ENCODE results near the gene KIF26B. TPM values are rescaled to one million over a fixed set of nuclear protein-coding genes. Genes with fewer than 3 reads are reported as not detected.

KIF26B gene
- total and polyA plus RNA-seq, 2 experiments from 2014 or later, result 0.03 to 0.76 TPM

DNA sequence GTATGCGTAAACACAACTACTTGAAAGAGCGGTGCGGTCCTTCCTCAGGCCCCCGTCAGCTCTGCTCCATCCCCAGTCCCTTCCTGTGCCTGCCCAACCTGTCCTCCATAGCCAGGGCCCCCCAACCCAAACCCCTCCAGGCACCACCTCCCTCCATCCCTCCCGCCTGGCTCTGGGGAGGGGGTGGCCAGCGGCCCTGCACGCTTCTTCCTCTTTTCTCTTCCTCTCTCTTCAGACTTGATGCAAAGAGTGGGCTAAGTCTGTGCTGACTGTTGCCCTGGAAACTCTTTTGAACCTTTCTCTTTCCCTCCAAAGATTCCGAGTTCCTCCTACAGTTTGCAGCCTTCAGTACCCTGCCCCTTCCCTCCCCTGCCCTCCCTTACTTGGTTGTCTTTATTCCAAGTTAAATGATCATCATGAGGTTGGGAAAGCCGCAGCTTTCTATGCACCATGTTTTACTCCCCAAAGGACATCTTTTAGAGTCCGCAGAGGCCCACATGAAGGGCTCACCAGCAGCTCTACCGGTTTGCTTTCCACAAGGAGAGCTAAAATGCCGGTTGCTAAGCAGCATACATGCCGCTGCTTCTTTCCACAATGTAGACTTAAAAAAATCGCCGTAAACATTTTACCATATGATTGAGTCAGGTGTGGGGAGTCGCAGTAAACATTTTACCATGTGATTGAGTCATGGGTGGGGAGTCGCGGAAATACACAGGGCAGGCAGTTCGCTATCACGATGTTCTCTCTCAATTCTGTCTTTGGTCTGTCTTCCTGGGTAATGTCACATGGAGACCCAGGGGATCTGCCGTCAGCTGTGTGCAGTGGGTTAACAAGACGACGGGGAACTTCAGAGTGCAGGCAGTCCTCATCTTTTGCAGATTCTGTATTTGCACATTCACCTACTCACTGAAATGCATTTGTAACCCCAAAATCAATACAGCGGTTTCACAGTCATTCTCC, 525.3 kb downstream of the KIF26B start:
- Mint-ChIP-seq H3K4me3 (no peak overlapping the region), H3K27ac (no peak overlapping the region), H3K27me3 (ENCODE audit: insufficient read depth, low read depth, poor library complexity) (peaks cover 4% of the 10 kb centered on the region), H3K36me3 (ENCODE audit: low read depth) (no peaks in the 10 kb centered on the region), H3K9me3 (no peaks in the 10 kb centered on the region), H3K4me1 (peaks cover 10% of the 10 kb centered on the region; the same call in 2 of the 3 replicates)
- H3K9me2 ChIP-seq (ENCODE audit: insufficient read depth), result no peaks in the 10 kb centered on the region
- ATAC-seq, result no peak
- no peak overlapping the region for H3K4me3 ChIP-seq
- H4K20me1 ChIP-seq (replicated peaks; ENCODE audit: insufficient read depth), result no peaks in the 10 kb centered on the region
- H3K36me3 ChIP-seq (ENCODE audit: insufficient read depth), result no peaks in the 10 kb centered on the region
- H3F3A ChIP-seq (replicated peaks; ENCODE audit: low read depth), result no peaks in the 10 kb centered on the region
- H3K27me3 ChIP-seq (ENCODE audit: insufficient read depth), result no peaks in the 10 kb centered on the region
- TF ChIP-seq ZNF114 (CRISPR knock-in tag; IDR thresholded peaks at IDR 0.05) (no peak), NANOG (IDR thresholded peaks at IDR 0.05; ENCODE audit: borderline replicate concordance) (no peak), POLR2AphosphoS5 (IDR thresholded peaks at IDR 0.05; ENCODE audit: low read depth) (no peak), EZH2 (IDR thresholded peaks at IDR 0.05; ENCODE audit: low read depth, unreplicated experiment) (no peak), JUNB (IDR thresholded peaks at IDR 0.05; ENCODE audit: unreplicated experiment) (no peak), CREB1 (CRISPR knock-in tag; IDR thresholded peaks at IDR 0.05; ENCODE audit: low read depth) (no peak)
- TF ChIP-seq, protein P1, sequence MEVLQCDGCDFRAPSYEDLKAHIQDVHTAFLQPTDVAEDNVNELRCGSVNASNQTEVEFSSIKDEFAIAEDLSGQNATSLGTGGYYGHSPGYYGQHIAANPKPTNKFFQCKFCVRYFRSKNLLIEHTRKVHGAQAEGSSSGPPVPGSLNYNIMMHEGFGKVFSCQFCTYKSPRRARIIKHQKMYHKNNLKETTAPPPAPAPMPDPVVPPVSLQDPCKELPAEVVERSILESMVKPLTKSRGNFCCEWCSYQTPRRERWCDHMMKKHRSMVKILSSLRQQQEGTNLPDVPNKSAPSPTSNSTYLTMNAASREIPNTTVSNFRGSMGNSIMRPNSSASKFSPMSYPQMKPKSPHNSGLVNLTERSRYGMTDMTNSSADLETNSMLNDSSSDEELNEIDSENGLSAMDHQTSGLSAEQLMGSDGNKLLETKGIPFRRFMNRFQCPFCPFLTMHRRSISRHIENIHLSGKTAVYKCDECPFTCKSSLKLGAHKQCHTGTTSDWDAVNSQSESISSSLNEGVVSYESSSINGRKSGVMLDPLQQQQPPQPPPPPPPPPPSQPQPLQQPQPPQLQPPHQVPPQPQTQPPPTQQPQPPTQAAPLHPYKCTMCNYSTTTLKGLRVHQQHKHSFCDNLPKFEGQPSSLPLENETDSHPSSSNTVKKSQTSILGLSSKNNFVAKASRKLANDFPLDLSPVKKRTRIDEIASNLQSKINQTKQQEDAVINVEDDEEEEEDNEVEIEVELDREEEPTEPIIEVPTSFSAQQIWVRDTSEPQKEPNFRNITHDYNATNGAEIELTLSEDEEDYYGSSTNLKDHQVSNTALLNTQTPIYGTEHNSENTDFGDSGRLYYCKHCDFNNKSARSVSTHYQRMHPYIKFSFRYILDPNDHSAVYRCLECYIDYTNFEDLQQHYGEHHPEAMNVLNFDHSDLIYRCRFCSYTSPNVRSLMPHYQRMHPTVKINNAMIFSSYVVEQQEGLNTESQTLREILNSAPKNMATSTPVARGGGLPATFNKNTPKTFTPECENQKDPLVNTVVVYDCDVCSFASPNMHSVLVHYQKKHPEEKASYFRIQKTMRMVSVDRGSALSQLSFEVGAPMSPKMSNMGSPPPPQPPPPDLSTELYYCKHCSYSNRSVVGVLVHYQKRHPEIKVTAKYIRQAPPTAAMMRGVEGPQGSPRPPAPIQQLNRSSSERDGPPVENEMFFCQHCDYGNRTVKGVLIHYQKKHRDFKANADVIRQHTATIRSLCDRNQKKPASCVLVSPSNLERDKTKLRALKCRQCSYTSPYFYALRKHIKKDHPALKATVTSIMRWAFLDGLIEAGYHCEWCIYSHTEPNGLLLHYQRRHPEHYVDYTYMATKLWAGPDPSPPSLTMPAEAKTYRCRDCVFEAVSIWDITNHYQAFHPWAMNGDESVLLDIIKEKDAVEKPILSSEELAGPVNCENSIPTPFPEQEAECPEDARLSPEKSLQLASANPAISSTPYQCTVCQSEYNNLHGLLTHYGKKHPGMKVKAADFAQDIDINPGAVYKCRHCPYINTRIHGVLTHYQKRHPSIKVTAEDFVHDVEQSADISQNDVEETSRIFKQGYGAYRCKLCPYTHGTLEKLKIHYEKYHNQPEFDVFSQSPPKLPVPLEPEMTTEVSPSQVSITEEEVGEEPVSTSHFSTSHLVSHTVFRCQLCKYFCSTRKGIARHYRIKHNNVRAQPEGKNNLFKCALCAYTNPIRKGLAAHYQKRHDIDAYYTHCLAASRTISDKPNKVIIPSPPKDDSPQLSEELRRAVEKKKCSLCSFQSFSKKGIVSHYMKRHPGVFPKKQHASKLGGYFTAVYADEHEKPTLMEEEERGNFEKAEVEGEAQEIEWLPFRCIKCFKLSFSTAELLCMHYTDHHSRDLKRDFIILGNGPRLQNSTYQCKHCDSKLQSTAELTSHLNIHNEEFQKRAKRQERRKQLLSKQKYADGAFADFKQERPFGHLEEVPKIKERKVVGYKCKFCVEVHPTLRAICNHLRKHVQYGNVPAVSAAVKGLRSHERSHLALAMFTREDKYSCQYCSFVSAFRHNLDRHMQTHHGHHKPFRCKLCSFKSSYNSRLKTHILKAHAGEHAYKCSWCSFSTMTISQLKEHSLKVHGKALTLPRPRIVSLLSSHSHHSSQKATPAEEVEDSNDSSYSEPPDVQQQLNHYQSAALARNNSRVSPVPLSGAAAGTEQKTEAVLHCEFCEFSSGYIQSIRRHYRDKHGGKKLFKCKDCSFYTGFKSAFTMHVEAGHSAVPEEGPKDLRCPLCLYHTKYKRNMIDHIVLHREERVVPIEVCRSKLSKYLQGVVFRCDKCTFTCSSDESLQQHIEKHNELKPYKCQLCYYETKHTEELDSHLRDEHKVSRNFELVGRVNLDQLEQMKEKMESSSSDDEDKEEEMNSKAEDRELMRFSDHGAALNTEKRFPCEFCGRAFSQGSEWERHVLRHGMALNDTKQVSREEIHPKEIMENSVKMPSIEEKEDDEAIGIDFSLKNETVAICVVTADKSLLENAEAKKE (CRISPR knock-in tag; IDR thresholded peaks at IDR 0.05), result no peak
- H3K4me1 ChIP-seq (ENCODE audit: insufficient read depth), result no peaks in the 10 kb centered on the region
- H3K4me2 ChIP-seq, result no peak overlapping the region
- no peak for DNase-seq (ENCODE audit: low spot score)
- no peak overlapping the region for H3K27ac ChIP-seq (ENCODE audit: low read depth)
- no peaks in the 10 kb centered on the region for H3K79me2 ChIP-seq (replicated peaks; ENCODE audit: insufficient read depth)
- no peak overlapping the region for H2AFZ ChIP-seq
